Stimulated activated memory B cell treated with anti-CD40 and anti-IgM and Interleukin-4, amounts not matched to agents 10 μg/mL and 1 μg/mL and 100 μg/mL, for 72 hours (primary cell): ENCODE measurements around the gene SUPV3L1.
"Not testable (repeated sequence)": the region's sequence is repeated elsewhere in the genome, so short reads cannot be mapped to it uniquely, and the experiment has no call there.

Experiments used
- ATAC-seq: fragments of 150-1000 bp; cut with Tn5 transposase; 2 replicates; pipeline ENCODE4 v1.10.0; 2021
- H3K27ac Mint-ChIP-seq: one replicate; pipeline ENCODE4 v1.8.0; 2022; ENCODE audit warnings: mild to moderate bottlenecking, mixed read lengths
- H3K27me3 Mint-ChIP-seq: one replicate; pipeline ENCODE4 v1.8.0; 2022; ENCODE audit warnings: mixed read lengths
- H3K36me3 Mint-ChIP-seq: one replicate; pipeline ENCODE4 v1.8.0; 2022; ENCODE audit warnings: mixed read lengths
- H3K4me1 Mint-ChIP-seq: one replicate; pipeline ENCODE4 v1.8.0; 2022; ENCODE audit warnings: mixed read lengths
- H3K4me3 Mint-ChIP-seq: one replicate; pipeline ENCODE4 v1.8.0; 2022; ENCODE audit warnings: mild to moderate bottlenecking, moderate library complexity, mixed read lengths
- H3K9me3 Mint-ChIP-seq: one replicate; pipeline ENCODE4 v1.8.0; 2022; ENCODE audit warnings: mixed read lengths

SUPV3L1 gene

DNA sequence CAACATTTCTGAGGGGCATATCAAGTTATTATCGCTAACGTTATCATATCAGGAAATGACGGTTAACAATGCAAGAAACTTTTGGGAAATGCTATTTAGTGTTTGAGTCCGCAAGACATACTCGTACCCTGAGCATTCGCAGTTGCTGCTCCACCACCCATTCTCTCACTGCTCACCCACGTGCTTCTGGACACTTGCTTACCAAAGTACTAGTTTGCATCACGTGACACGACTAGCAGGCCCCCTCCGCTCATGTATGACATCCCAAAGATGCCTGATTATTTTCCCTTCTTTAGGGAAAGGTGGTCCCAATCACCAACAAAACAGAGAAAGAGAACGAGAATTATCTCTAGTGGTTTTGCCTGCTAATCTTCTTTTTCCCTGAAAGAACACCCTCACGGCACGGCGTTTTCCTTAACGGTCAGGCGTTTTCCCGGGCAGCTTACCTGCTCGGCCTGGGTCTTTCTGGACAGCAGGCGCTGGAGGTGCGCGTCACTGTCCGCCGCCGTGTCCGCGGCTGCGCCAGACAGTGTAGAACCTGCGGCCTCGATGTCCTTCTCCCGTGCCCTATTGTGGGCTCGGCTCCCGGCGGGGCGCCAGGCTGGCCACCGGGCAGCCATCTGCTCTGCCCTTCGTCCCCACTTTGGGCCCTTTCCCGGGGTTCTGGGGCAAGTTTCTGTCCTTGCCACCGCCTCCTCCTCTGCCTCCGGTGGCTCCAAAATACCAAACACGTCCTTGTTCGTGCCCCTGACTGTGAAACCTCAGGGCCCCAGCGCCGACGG is at the start of gene SUPV3L1:
SUPV3L1 (plus strand) TSS at position 492 of the 782 bp plus-strand sequence; CDS start at position 550, 58 bp downstream.
- peak; percentile 95 for ATAC-seq
- Mint-ChIP-seq H3K4me1 (peaks cover 42% of the 10 kb centered on the region), H3K9me3 (no peaks in the 10 kb centered on the region), H3K27me3 (no peaks in the 10 kb centered on the region), H3K4me3 (peak within 1 kb of the TSS; percentile 95), H3K27ac (peak within 1 kb of the TSS; percentile 100), H3K36me3 (peaks cover 13% of the 10 kb centered on the region)

DNA sequence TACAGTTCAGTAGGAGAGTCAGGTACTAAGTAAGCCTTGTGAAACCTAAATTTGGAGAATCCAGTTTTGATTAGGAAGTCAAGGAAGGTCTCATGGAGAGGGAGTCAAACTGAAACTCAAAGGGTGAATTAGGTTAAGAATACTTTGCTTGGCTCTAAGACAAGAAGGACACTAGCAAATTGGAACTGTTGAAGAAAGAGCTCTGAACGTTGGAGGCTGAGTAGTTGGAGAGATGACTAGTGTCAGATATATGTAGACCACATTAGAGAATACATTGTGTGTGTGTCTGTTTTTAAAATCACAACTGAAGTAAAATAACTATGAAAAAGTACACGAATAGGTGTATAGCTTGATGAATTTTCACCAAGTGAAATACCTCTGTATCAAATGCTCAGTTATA is 49.8 kb upstream of the SUPV3L1 start:
- Mint-ChIP-seq H3K27me3 (no peaks in the 10 kb centered on the region), H3K9me3 (no peaks in the 10 kb centered on the region), H3K27ac (no peak overlapping the region), H3K36me3 (peaks cover 17% of the 10 kb centered on the region), H3K4me1 (peaks cover 32% of the 10 kb centered on the region), H3K4me3 (no peak overlapping the region)
- no peak for ATAC-seq

DNA sequence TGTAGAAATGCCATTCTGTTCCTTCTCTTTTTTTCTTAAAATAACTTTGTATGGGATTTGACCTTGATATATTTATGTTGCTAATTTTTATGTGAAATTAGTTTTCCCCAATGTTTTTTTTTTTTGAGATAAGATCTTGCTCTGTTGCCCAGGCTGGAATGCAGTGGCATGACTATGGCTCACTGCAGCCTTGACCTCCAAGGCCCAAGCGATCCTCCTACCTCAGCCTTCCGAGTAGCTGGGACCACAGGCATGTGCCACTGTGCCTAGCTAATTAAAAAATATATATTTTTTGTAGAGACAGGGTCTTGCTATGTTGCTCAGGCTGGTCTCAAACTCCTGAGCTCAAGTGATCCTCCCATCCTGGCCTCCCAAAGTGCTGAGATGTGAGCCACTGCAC is 40.1 kb upstream of the SUPV3L1 start:
- ATAC-seq: no peak
- Mint-ChIP-seq H3K9me3 (no peaks in the 10 kb centered on the region), H3K4me3 (no peak overlapping the region), H3K4me1 (peaks cover 24% of the 10 kb centered on the region), H3K36me3 (peaks cover 29% of the 10 kb centered on the region), H3K27me3 (no peaks in the 10 kb centered on the region), H3K27ac (no peak overlapping the region)

DNA sequence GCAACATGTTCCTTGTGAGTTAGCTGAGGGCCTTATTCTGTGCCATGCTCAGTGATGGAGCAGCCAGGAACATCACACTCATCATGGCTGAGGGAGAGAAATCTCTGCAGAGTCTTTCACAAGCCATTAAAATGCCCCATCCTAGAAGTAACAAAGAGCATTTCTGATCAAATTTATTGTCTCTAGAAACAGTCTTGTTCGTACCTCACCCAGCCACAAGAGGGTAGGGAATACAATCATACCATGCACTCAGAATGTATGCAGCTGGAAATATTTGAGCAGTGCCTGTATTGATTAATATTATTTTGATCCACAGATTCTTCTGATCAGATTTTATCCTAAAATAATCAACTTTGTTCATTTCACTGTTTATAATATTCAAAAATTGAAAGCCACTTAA is 38.7 kb upstream of the SUPV3L1 start:
- H3K4me3 Mint-ChIP-seq: no peak overlapping the region
- H3K4me1 Mint-ChIP-seq: peaks cover 35% of the 10 kb centered on the region
- H3K27ac Mint-ChIP-seq: no peak overlapping the region
- H3K27me3 Mint-ChIP-seq: no peaks in the 10 kb centered on the region
- no peaks in the 10 kb centered on the region for H3K9me3 Mint-ChIP-seq
- ATAC-seq: no peak
- peaks cover 28% of the 10 kb centered on the region for H3K36me3 Mint-ChIP-seq

DNA sequence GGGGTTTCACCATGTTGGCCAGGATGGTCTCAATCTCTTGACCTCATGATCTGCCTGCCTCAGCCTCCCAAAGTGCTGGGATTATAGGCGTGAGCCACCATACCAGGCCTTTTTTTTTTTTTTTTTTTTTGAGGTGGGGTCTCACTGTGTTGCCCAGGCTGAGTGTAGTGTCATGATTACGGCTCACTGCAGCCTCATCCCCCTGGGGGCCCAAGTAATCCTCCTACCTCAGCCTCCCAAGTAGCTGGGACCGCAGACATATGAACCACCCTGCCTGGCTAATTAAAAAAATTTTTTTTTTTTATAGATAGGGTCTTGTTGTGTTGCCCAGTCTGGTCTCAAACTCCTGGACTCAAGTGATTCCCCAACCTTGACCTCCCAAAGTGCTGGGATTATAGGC is 38.0 kb upstream of the SUPV3L1 start:
- not testable (repeated sequence) for ATAC-seq, H3K27ac Mint-ChIP-seq, H3K4me3 Mint-ChIP-seq, H3K27me3 Mint-ChIP-seq, H3K9me3 Mint-ChIP-seq
- peaks cover 33% of the 10 kb centered on the region for H3K36me3 Mint-ChIP-seq
- H3K4me1 Mint-ChIP-seq: peaks cover 43% of the 10 kb centered on the region

- Mint-ChIP-seq H3K9me3 (no peaks in the 10 kb centered on the region), H3K36me3 (peaks cover 26% of the 10 kb centered on the region), H3K27me3 (no peaks in the 10 kb centered on the region), H3K4me3 (no peak overlapping the region), H3K27ac (no peak overlapping the region), H3K4me1 (peaks cover 43% of the 10 kb centered on the region)
- ATAC-seq: no peak
These were observed 37.1 kb upstream of the SUPV3L1 start for GRCh38 chr10:69142983-69143382.

GRCh38 chr10:69145329-69145728 is 34.7 kb upstream of the SUPV3L1 start:
- H3K4me1 Mint-ChIP-seq: peaks cover 32% of the 10 kb centered on the region
- H3K27me3 Mint-ChIP-seq: no peaks in the 10 kb centered on the region
- ATAC-seq: no peak
- H3K36me3 Mint-ChIP-seq: peaks cover 29% of the 10 kb centered on the region
- no peak overlapping the region for H3K27ac Mint-ChIP-seq
- no peak overlapping the region for H3K4me3 Mint-ChIP-seq
- H3K9me3 Mint-ChIP-seq: no peaks in the 10 kb centered on the region

DNA sequence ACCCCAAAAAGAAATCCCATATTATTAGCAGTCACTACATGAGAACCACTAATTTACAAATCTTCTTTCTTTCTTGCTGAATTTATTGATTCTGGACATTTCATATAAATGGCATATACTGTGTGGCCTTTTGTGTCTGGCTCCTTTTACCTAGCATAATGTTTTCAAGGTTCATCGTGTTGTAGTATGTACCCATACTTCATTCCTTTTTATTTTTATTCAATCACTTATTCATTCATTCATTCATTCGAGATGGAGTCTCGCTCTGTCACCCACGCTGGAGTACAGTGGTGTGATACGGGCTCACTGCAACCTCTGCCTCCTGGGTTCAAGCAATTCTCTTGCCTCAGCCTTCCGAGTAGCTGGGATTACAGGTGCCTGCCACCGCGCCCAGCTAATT is 34.2 kb upstream of the SUPV3L1 start:
- H3K27ac Mint-ChIP-seq: no peak overlapping the region
- no peak for ATAC-seq
- no peak overlapping the region for H3K4me3 Mint-ChIP-seq
- peaks cover 29% of the 10 kb centered on the region for H3K36me3 Mint-ChIP-seq
- peaks cover 32% of the 10 kb centered on the region for H3K4me1 Mint-ChIP-seq
- no peaks in the 10 kb centered on the region for H3K27me3 Mint-ChIP-seq
- H3K9me3 Mint-ChIP-seq: no peaks in the 10 kb centered on the region

DNA sequence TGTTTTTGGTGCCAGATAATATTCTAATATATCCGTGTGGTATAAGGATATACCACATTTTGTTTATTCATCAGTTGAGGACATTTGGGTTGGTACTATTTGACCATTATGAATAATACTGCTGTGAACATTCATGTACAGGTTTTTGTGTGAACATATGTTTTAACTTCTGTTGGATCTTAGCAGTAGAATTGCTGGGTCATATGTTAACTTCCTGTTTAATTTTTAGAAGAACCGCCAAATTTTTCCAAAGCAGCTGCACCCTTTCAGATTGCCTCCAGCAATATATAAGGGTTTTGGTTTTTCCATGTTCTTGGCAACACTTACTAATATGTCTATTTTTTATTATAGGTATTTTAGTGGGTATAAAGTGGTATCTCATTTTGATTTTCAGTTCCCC is 33.3 kb upstream of the SUPV3L1 start:
- Mint-ChIP-seq H3K27ac (no peak overlapping the region), H3K27me3 (no peaks in the 10 kb centered on the region), H3K4me1 (peaks cover 32% of the 10 kb centered on the region), H3K36me3 (peaks cover 29% of the 10 kb centered on the region), H3K4me3 (no peak overlapping the region), H3K9me3 (no peaks in the 10 kb centered on the region)
- ATAC-seq: no peak

DNA sequence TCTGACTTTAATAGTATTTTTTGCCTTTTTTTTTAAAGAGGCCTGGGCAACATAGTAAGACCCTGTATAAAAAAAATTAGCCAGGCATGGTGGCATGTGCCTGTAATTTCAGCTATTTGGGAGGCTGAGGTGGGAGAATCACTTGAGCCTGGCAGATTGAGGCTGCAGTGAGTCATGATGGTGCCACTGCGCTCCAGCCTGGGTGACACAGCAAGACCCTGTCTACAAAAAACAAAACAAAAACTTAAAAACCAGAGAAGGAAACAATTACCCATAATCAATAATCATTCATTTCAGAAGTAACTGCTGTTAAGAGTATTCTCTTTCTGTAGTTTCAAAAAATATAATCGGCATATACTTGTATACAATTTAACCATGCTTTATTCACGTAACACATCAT is 28.1 kb upstream of the SUPV3L1 start:
- Mint-ChIP-seq H3K4me1 (peaks cover 5% of the 10 kb centered on the region), H3K9me3 (no peaks in the 10 kb centered on the region), H3K36me3 (peaks cover 7% of the 10 kb centered on the region), H3K27ac (no peak overlapping the region), H3K27me3 (no peaks in the 10 kb centered on the region), H3K4me3 (no peak overlapping the region)
- no peak for ATAC-seq

GRCh38 chr10:69153227-69153626 is 26.8 kb upstream of the SUPV3L1 start:
- H3K27ac Mint-ChIP-seq: no peak overlapping the region
- no peaks in the 10 kb centered on the region for H3K9me3 Mint-ChIP-seq
- no peak overlapping the region for H3K4me3 Mint-ChIP-seq
- no peaks in the 10 kb centered on the region for H3K4me1 Mint-ChIP-seq
- H3K27me3 Mint-ChIP-seq: no peaks in the 10 kb centered on the region
- ATAC-seq: no peak
- H3K36me3 Mint-ChIP-seq: peaks cover 7% of the 10 kb centered on the region

DNA sequence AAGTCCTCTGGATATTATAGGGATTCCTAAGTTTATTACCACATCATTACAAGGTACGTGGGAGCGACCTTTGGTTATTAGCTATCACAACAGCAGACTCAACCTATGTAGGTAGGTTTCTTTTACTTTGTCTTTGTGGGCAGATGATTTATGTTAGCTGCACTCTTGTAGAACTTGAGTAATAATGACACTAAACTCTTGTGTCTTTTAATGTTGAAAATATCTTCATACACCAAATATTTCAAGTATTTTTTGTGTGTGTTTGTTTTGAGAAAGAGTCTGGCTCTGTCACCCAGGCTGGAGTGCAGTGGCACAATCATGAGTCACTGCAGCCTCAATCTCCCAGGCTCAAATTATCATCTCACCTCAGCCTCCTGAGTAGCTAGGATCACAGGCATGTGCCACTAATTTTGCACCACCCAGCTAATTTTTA is 19.2 kb upstream of the SUPV3L1 start:
- Mint-ChIP-seq H3K4me1 (no peaks in the 10 kb centered on the region), H3K36me3 (peaks cover 9% of the 10 kb centered on the region), H3K9me3 (no peaks in the 10 kb centered on the region), H3K27me3 (no peaks in the 10 kb centered on the region), H3K27ac (no peak overlapping the region), H3K4me3 (no peak overlapping the region)
- no peak for ATAC-seq

DNA sequence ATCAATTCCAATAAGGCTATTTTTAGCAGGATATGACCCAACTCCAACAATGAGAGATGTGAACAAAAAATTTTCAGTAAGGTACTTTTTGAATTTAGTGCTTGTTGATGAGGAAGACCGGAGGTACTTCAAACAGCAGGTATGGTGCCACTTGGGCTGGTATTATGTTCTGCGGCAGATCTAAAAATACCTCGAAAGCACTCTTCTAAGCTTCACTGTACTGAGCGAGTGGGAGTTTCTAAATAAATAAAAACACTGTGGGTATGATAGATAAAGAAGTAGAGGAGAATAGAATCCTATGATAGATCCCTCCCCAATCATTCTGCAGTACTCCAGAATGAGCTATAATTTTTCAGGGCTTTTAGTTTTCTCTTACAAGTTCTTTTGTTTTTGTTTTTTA is 11.5 kb upstream of the SUPV3L1 start:
- H3K36me3 Mint-ChIP-seq: peaks cover 24% of the 10 kb centered on the region
- no peaks in the 10 kb centered on the region for H3K4me1 Mint-ChIP-seq
- H3K4me3 Mint-ChIP-seq: no peak overlapping the region
- H3K27ac Mint-ChIP-seq: no peak overlapping the region
- H3K27me3 Mint-ChIP-seq: no peaks in the 10 kb centered on the region
- no peaks in the 10 kb centered on the region for H3K9me3 Mint-ChIP-seq
- ATAC-seq: no peak

DNA sequence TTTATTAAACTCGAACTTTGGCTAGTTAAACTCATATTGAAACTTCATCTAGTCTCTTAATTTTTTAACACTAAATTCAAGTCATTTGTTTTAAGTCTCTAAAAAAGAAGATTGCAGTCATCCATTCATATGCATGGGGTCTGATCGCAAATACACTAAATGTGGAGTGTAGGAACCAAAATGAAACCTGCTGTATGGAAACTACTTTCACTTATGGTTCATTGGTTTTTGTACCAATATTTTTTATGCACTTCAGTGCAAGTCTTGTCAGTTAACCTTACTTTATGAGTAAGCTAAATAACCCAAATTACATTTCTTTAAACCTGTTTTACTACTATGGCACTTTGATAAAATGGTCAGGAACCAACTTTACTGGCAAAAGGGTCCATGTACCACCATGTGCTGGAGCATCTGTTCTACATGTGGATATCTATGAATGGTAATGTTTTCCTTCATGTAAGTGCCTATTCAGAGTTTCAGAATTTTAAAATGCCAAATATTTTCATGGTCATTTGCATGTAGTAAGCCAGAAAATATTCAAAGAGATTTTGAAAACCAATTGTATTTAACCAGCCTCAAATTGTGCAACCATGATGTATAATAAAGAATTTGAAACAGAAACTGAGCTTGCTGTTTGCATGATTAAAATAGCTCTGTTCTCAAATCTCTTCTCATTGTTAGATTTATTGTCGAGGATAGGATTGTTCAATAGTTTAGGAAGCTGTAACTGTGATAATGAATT is 7.6 kb upstream of the SUPV3L1 start:
- ATAC-seq: no peak
- H3K36me3 Mint-ChIP-seq: peaks cover 15% of the 10 kb centered on the region
- H3K27ac Mint-ChIP-seq: no peak overlapping the region
- H3K4me3 Mint-ChIP-seq: no peak overlapping the region
- no peaks in the 10 kb centered on the region for H3K9me3 Mint-ChIP-seq
- no peaks in the 10 kb centered on the region for H3K27me3 Mint-ChIP-seq
- H3K4me1 Mint-ChIP-seq: no peaks in the 10 kb centered on the region

DNA sequence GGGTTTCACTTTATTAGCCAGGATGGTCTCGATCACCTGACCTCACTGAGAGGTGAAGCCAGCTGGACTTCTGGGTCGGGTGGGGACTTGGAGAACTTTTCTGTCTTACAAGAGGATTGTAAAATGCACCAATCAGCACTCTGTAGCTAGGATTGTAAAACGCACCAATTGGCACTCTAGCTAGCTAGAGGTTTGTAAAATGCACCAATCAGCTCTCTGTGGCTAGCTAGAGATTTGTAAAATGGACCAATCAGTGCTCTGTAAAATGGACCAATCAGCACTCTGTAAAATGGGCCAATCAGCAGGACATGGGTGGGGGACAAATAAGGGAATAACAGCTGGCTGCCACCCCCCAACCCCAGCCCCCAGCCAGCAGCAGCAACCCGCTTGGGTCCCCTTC is 4.7 kb upstream of the SUPV3L1 start:
- not testable (repeated sequence) for H3K27ac Mint-ChIP-seq, H3K4me3 Mint-ChIP-seq, H3K27me3 Mint-ChIP-seq, H3K9me3 Mint-ChIP-seq, ATAC-seq
- H3K4me1 Mint-ChIP-seq: peaks cover 11% of the 10 kb centered on the region
- H3K36me3 Mint-ChIP-seq: peaks cover 12% of the 10 kb centered on the region

DNA sequence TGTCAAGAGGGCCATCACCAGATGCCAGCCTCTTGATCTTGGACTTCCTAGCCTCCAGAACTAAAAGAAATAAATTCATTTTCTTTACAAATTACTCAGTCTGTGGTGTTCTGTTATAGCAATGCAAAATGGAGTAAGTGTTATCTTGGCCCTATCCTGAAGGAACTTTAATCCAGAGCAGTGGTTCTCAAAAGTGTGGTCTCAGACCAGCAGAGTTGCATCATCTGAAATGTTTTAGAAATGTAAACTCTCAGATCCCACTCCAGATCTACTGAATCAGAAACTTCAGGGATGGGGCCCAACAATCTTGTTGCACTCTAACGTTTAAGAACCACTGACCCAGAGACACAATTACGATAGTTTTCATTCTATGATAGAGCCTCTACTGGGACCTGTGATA is 3.2 kb upstream of the SUPV3L1 start:
- H3K27ac Mint-ChIP-seq: no peak overlapping the region

More for the DNA sequence above, 3.2 kb upstream of the SUPV3L1 start:
- H3K27me3 Mint-ChIP-seq: no peaks in the 10 kb centered on the region
- H3K36me3 Mint-ChIP-seq: no peaks in the 10 kb centered on the region
- peaks cover 23% of the 10 kb centered on the region for H3K4me1 Mint-ChIP-seq
- no peak for ATAC-seq
- H3K4me3 Mint-ChIP-seq: no peak overlapping the region
- H3K9me3 Mint-ChIP-seq: no peaks in the 10 kb centered on the region
